B cell (primary cell): ENCODE measurements around the gene NRF1.

ENCODE experiments used
- EZH2 ChIP-seq: IDR thresholded peaks from 2 replicates; pipeline ENCODE4 v1.6.1; 2012; ENCODE audit warnings: borderline replicate concordance, low read depth, mild to moderate bottlenecking, moderate library complexity, low read length; ENCODE audit not compliant: insufficient read depth, poor library complexity, severe bottlenecking
- TF ChIP-seq, protein P1 (sequence below): fragments of 200-600 bp; IDR thresholded peaks from one replicate; pipeline ENCODE4 v1.8.0; 2022; ENCODE audit warnings: antibody characterized with exemption, mild to moderate bottlenecking

DNA sequence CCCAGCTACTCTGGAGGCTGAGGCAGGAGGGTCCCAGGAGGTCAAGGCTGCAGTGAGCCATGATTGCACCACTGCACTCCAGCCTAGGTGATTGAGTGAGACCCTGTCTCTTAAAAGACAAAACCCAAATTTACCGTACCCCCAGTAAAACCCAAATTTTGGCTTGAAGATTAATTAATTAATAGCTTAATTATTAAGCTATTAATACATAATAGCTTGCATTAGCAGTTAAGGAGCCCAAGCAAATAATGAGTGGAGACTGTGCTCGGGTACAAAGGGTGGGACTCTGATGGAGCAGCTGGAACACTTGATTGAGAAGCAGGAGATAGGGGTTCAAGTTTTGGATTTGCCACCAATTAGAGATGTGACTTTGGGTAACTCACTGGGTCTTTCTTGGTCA is 28.9 kb downstream of the NRF1 start:
- no peak for TF ChIP-seq EZH2
- TF ChIP-seq, protein P1, sequence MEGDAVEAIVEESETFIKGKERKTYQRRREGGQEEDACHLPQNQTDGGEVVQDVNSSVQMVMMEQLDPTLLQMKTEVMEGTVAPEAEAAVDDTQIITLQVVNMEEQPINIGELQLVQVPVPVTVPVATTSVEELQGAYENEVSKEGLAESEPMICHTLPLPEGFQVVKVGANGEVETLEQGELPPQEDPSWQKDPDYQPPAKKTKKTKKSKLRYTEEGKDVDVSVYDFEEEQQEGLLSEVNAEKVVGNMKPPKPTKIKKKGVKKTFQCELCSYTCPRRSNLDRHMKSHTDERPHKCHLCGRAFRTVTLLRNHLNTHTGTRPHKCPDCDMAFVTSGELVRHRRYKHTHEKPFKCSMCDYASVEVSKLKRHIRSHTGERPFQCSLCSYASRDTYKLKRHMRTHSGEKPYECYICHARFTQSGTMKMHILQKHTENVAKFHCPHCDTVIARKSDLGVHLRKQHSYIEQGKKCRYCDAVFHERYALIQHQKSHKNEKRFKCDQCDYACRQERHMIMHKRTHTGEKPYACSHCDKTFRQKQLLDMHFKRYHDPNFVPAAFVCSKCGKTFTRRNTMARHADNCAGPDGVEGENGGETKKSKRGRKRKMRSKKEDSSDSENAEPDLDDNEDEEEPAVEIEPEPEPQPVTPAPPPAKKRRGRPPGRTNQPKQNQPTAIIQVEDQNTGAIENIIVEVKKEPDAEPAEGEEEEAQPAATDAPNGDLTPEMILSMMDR, result no peak
